CD4-positive, alpha-beta T cell (primary cell): ENCODE results near the gene C12orf50. TPM values are rescaled to one million over a fixed set of nuclear protein-coding genes. Genes with fewer than 3 reads are reported as not detected.

Source experiments
- ATAC-seq: fragments of 200-7000 bp; cut with Tn5 transposase; one replicate; pipeline ENCODE4 v1.10.0; 2022; ENCODE audit warnings: mild to moderate bottlenecking; ENCODE audit not compliant: poor library complexity
- CTCF ChIA-PET: fragments of 350-600 bp; sonication (Branson Sonifier 250); formaldehyde crosslinking; loops from one replicate; lab custom pipeline; 2021; ENCODE audit warnings: antibody characterized with exemption, inconsistent platforms; lab: Charles Lee
- POLR2A ChIA-PET: fragments of 350-600 bp; sonication (Branson Sonifier 250); formaldehyde crosslinking; loops from one replicate; lab custom pipeline; 2021; ENCODE audit warnings: antibody characterized with exemption, inconsistent platforms; lab: Charles Lee
- DNase-seq, 14 experiments: peaks; one replicate each; pipeline ENCODE4 v3.0.0-alpha.2; 2013 to 2020; ENCODE audit warnings: mixed read lengths in 2 of 14
- H3K27ac ChIP-seq, 2 donors: one replicate each; pipeline versions ENCODE4 v1.5.1 to v1.7.0; 2013; ENCODE audit warnings: low read length in 2 of 2, low read depth in 1 of 2, mild to moderate bottlenecking in 1 of 2
- H3K27me3 ChIP-seq, 2 experiments: 1 replicate in 1 of 2; 2 replicates in 1 of 2; pipeline versions ENCODE4 v1.6.1 to v1.7.0; 2013; ENCODE audit warnings: low read length in 2 of 2, control low read depth in 1 of 2, mild to moderate bottlenecking in 1 of 2, moderate library complexity in 1 of 2; ENCODE audit not compliant: insufficient read depth in 2 of 2, control insufficient read depth in 1 of 2
- H3K36me3 ChIP-seq: one replicate; pipeline ENCODE4 v1.6.1; 2013; ENCODE audit warnings: low read length, control low read depth; ENCODE audit not compliant: insufficient read depth
- H3K4me1 ChIP-seq: one replicate; pipeline ENCODE4 v1.6.1; 2013; ENCODE audit warnings: low read length, control low read depth; ENCODE audit not compliant: insufficient read depth
- H3K4me3 ChIP-seq: one replicate; pipeline ENCODE4 v1.5.1; 2013; ENCODE audit warnings: mild to moderate bottlenecking, low read length, moderate library complexity
- H3K9me3 ChIP-seq, 2 experiments: 1 replicate in 1 of 2; 2 replicates in 1 of 2; pipeline versions ENCODE4 v1.6.1 to v1.7.0; 2013; ENCODE audit warnings: low read length in 2 of 2, mild to moderate bottlenecking in 2 of 2, control low read depth in 1 of 2, moderate library complexity in 1 of 2; ENCODE audit not compliant: control insufficient read depth in 1 of 2, insufficient read depth in 1 of 2
- H3K27ac Mint-ChIP-seq: one replicate; pipeline ENCODE4 v1.8.0; 2020; ENCODE audit warnings: mixed read lengths
- H3K27me3 Mint-ChIP-seq: one replicate; pipeline ENCODE4 v1.8.0; 2021; ENCODE audit warnings: mixed read lengths
- H3K36me3 Mint-ChIP-seq: one replicate; pipeline ENCODE4 v1.8.0; 2021; ENCODE audit warnings: low read depth, mixed read lengths
- H3K4me1 Mint-ChIP-seq: one replicate; pipeline ENCODE4 v1.8.0; 2021; ENCODE audit warnings: low read depth, mixed read lengths
- H3K4me3 Mint-ChIP-seq: one replicate; pipeline ENCODE4 v1.8.0; 2020; ENCODE audit warnings: mild to moderate bottlenecking, mixed read lengths
- H3K9me3 Mint-ChIP-seq: one replicate; pipeline ENCODE4 v1.8.0; 2020; ENCODE audit warnings: mixed read lengths
- CTCF ChIP-seq: fragments of 200-600 bp; IDR thresholded peaks from one replicate; pipeline ENCODE4 v1.8.0; 2022; ENCODE audit warnings: antibody characterized with exemption, mild to moderate bottlenecking
- intact Hi-C, 2 experiments: fragments of 100-400 bp; cut with DNase I in 1 of 2; cut with micrococcal nuclease in 1 of 2; formaldehyde crosslinking; loops; one replicate each; pipeline versions ENCODE4 v1.15.1 to v1.9.0; 2023 to 2025; cut with DNase I, micrococcal nuclease
- total RNA-seq, 174 experiments: library from RNA in 2 of 174; stranded (reverse) in 2 of 174; gene quantifications; one replicate each; pipeline ENCODE4 v1.2.3 and lab custom pipeline; 2021 to 2026

The C12orf50 gene
- total RNA-seq, 2 experiments from 2014 or later = 0.17 TPM; not detected in 1

- Histone ChIP-seq H3K9me3 (no peaks in the 10 kb centered on the region), H3K4me3 (no peak overlapping the region), H3K4me1 (no peaks in the 10 kb centered on the region), H3K27me3 (no peaks in the 10 kb centered on the region), H3K27ac (no peak overlapping the region), H3K36me3 (no peaks in the 10 kb centered on the region)
- ChIA-PET CTCF (no interaction called here), POLR2A (no interaction called here)
- DNase-seq (no peak), ATAC-seq (no peak)
- no peaks in the 10 kb centered on the region for H3K36me3 Mint-ChIP-seq
- TF ChIP-seq CTCF = no peak
- no peaks in the 10 kb centered on the region for H3K4me1 Mint-ChIP-seq
- H3K27me3 Mint-ChIP-seq = peaks cover 11% of the 10 kb centered on the region
- intact Hi-C loops = no loop called here
- H3K4me3 Mint-ChIP-seq = no peak overlapping the region
- no peak overlapping the region for H3K27ac Mint-ChIP-seq
- H3K9me3 Mint-ChIP-seq = no peaks in the 10 kb centered on the region
These were observed 47.0 kb downstream of the C12orf50 start for GRCh38 chr12:87982208-87982607.

- Mint-ChIP-seq H3K27ac (no peak overlapping the region), H3K36me3 (no peaks in the 10 kb centered on the region), H3K4me3 (no peak overlapping the region), H3K4me1 (no peaks in the 10 kb centered on the region), H3K9me3 (no peaks in the 10 kb centered on the region), H3K27me3 (peaks cover 11% of the 10 kb centered on the region)
- H3K36me3 ChIP-seq = no peaks in the 10 kb centered on the region
- no peaks in the 10 kb centered on the region for H3K27me3 ChIP-seq
- no peak for ATAC-seq
- no peak overlapping the region for H3K27ac ChIP-seq
- DNase-seq = no peak
- no peak for TF ChIP-seq CTCF
- POLR2A ChIA-PET = interaction anchor here (0.6 kb wide), 1 partner anchor 37 kb away, joined by 3 read pairs; no protein-coding TSS in a partner anchor
- intact Hi-C loops = no loop called here
- H3K9me3 ChIP-seq = no peaks in the 10 kb centered on the region
- no peak overlapping the region for H3K4me3 ChIP-seq
- H3K4me1 ChIP-seq = no peaks in the 10 kb centered on the region
- CTCF ChIA-PET = no interaction called here
These were observed 47.7 kb downstream of the C12orf50 start for GRCh38 chr12:87981495-87981894.

GRCh38 chr12:87975879-87976278 lies 53.3 kb downstream of the C12orf50 start:
- no peak overlapping the region for H3K27ac Mint-ChIP-seq
- Histone ChIP-seq H3K27ac (no peak overlapping the region), H3K36me3 (no peaks in the 10 kb centered on the region), H3K4me1 (no peaks in the 10 kb centered on the region), H3K27me3 (no peaks in the 10 kb centered on the region), H3K4me3 (no peak overlapping the region), H3K9me3 (no peaks in the 10 kb centered on the region)
- no peak overlapping the region for H3K4me3 Mint-ChIP-seq
- H3K36me3 Mint-ChIP-seq = no peaks in the 10 kb centered on the region
- POLR2A ChIA-PET = no interaction called here
- CTCF ChIA-PET = no interaction called here
- no peak for ATAC-seq
- TF ChIP-seq CTCF = no peak
- intact Hi-C loops = no loop called here
- H3K4me1 Mint-ChIP-seq = no peaks in the 10 kb centered on the region
- DNase-seq = no peak
- H3K9me3 Mint-ChIP-seq = no peaks in the 10 kb centered on the region
- H3K27me3 Mint-ChIP-seq = peaks cover 11% of the 10 kb centered on the region
